Adipocyte (in vitro differentiated cells): ENCODE data around the gene MAP3K13.
"Not testable (repeated sequence)": the region's sequence is repeated elsewhere in the genome, so short reads cannot be mapped to it uniquely, and the experiment has no call there.

Experiments used
- DNase-seq: peaks from one replicate; pipeline ENCODE4 v3.0.0-alpha.2; 2015; ENCODE audit warnings: low read depth
- H3K27me3 ChIP-seq: replicated peaks from 2 replicates; pipeline ENCODE4 v1.7.0; 2013; ENCODE audit warnings: mild to moderate bottlenecking, low read length, moderate library complexity; ENCODE audit not compliant: control insufficient read depth, insufficient read depth
- H3K36me3 ChIP-seq: 2 replicates; pipeline ENCODE4 v1.7.0; 2013; ENCODE audit warnings: low read length, mild to moderate bottlenecking, moderate library complexity; ENCODE audit not compliant: control insufficient read depth, insufficient read depth, severe bottlenecking
- H3K4me1 ChIP-seq: 2 replicates; pipeline ENCODE4 v1.7.0; 2013; ENCODE audit warnings: mild to moderate bottlenecking, low read length, moderate library complexity; ENCODE audit not compliant: control insufficient read depth, insufficient read depth
- H3K4me3 ChIP-seq: 2 replicates; pipeline ENCODE4 v1.7.0; 2013; ENCODE audit warnings: mild to moderate bottlenecking, low read length, moderate library complexity
- H3K9ac ChIP-seq: 2 replicates; pipeline ENCODE4 v1.7.0; 2013; ENCODE audit warnings: mild to moderate bottlenecking, low read length, moderate library complexity
- H3K9me3 ChIP-seq: 2 replicates; pipeline ENCODE4 v1.7.0; 2013; ENCODE audit warnings: mild to moderate bottlenecking, low read length, moderate library complexity; ENCODE audit not compliant: control insufficient read depth

The MAP3K13 gene

DNA sequence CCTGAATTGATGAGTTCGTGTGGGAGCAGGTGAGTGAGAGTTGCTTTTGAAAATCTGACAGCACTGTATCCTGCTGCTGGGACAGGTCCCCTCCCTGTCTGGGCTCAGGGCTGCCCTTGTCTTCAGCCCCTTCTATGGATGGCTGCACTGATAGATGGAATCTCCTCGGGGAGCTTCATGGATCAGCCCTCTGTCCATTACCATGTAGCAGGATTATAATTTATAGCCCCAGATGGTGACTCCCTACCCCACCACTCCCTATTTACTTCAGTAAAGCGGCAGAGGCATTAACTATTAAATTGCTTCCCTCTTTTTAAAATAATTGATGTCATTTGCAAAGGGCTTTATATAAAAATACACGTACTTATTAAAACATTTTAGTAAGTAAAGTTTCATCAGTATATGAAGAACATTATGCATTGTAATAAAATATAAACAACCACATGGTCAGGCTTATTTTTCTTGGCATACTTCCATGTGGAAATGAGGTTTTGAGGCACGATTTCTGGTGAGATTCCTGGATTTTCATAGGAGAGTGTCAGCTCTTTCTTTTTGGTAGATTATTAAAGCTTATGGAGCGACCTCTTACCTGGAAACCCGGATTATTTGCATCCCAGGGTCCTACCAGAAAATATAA is 38.5 kb downstream of the MAP3K13 start:
- no peak overlapping the region for H3K9ac ChIP-seq
- DNase-seq = peak; percentile 17
- H3K9me3 ChIP-seq = no peaks in the 10 kb centered on the region
- H3K4me1 ChIP-seq = peaks cover 44% of the 10 kb centered on the region
- H3K36me3 ChIP-seq = no peaks in the 10 kb centered on the region
- no peaks in the 10 kb centered on the region for H3K27me3 ChIP-seq
- no peak overlapping the region for H3K4me3 ChIP-seq

DNA sequence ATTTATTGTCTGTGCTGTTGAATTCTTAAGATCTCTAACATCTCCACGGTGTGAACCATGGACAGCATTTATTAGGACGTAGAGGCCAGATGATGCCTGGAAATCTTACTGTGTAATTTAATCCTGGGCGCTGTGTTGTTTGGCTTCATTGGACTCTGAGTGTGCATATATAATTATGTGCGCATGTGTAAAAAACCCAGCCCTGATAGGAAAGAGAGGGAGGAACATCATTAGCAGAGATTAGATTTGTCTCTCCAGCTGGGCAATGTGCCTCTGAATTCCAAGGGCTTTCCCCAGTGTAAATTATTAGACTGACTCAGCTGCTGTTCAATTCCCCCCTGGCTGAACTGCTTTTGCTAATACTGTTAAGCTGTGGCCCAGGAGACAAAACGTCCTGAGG is 39.6 kb downstream of the MAP3K13 start:
- Histone ChIP-seq H3K4me1 (peaks cover 40% of the 10 kb centered on the region), H3K36me3 (no peaks in the 10 kb centered on the region), H3K9ac (no peak overlapping the region), H3K4me3 (no peak overlapping the region), H3K27me3 (no peaks in the 10 kb centered on the region), H3K9me3 (no peaks in the 10 kb centered on the region)
- DNase-seq = no peak

- Histone ChIP-seq H3K4me3 (no peak overlapping the region), H3K4me1 (peaks cover 38% of the 10 kb centered on the region), H3K36me3 (no peaks in the 10 kb centered on the region), H3K9ac (peak overlapping the region; percentile 49), H3K27me3 (no peaks in the 10 kb centered on the region), H3K9me3 (no peaks in the 10 kb centered on the region)
- DNase-seq = no peak
These were observed 40.1 kb downstream of the MAP3K13 start for GRCh38 chr3:185403002-185403401.

DNA sequence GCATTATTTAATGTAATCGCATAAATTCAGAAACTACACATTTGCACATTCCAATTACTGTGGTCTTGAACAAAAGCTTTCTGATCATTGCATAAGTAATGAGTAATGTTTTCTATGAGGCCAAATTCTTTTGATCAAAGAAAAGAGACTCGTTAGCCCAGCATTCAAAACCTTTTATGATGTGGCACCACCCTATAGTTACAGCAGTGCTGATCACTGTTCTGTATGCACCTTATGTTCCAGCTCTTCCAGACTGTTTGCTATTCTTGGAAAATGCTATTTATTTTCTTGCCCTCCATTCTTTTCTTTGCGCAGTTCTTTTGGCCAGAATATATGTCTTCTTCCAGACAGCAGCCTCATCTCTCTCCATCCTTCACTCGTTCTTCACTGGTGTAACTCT is 42.3 kb downstream of the MAP3K13 start:
- no peak for DNase-seq
- H3K36me3 ChIP-seq = no peaks in the 10 kb centered on the region

GRCh38 chr3:185405664-185406063 is 42.7 kb downstream of the MAP3K13 start:
- Histone ChIP-seq H3K27me3 (no peaks in the 10 kb centered on the region), H3K36me3 (no peaks in the 10 kb centered on the region), H3K4me1 (peaks cover 34% of the 10 kb centered on the region), H3K9me3 (no peaks in the 10 kb centered on the region), H3K4me3 (no peak overlapping the region), H3K9ac (no peak overlapping the region)
- DNase-seq = no peak

More for the DNA sequence above, 42.3 kb downstream of the MAP3K13 start:
- Histone ChIP-seq H3K9ac (no peak overlapping the region), H3K4me1 (peaks cover 34% of the 10 kb centered on the region), H3K9me3 (no peaks in the 10 kb centered on the region), H3K27me3 (no peaks in the 10 kb centered on the region), H3K4me3 (no peak overlapping the region)

- Histone ChIP-seq H3K36me3 (no peaks in the 10 kb centered on the region), H3K4me3 (no peak overlapping the region), H3K9ac (no peak overlapping the region), H3K27me3 (no peaks in the 10 kb centered on the region), H3K4me1 (peaks cover 34% of the 10 kb centered on the region), H3K9me3 (no peaks in the 10 kb centered on the region)
- peak; percentile 22 for DNase-seq
These were observed 43.2 kb downstream of the MAP3K13 start for GRCh38 chr3:185406121-185406620.

- H3K4me3 ChIP-seq = no peak overlapping the region
- no peaks in the 10 kb centered on the region for H3K27me3 ChIP-seq
- DNase-seq = no peak
- peaks cover 18% of the 10 kb centered on the region for H3K4me1 ChIP-seq
- H3K9ac ChIP-seq = no peak overlapping the region
- no peaks in the 10 kb centered on the region for H3K9me3 ChIP-seq
- H3K36me3 ChIP-seq = no peaks in the 10 kb centered on the region
These were observed 47.0 kb downstream of the MAP3K13 start for GRCh38 chr3:185409957-185410356.

GRCh38 chr3:185411133-185411532 is 48.2 kb downstream of the MAP3K13 start:
- Histone ChIP-seq H3K4me3 (no peak overlapping the region), H3K27me3 (no peaks in the 10 kb centered on the region), H3K9ac (no peak overlapping the region), H3K36me3 (no peaks in the 10 kb centered on the region), H3K9me3 (no peaks in the 10 kb centered on the region), H3K4me1 (peaks cover 10% of the 10 kb centered on the region)
- no peak for DNase-seq

GRCh38 chr3:185416513-185416912 is 53.6 kb downstream of the MAP3K13 start:
- no peaks in the 10 kb centered on the region for H3K36me3 ChIP-seq
- no peaks in the 10 kb centered on the region for H3K27me3 ChIP-seq
- peaks cover under 1% of the 10 kb centered on the region for H3K4me1 ChIP-seq
- no peak overlapping the region for H3K9ac ChIP-seq
- H3K4me3 ChIP-seq = no peak overlapping the region
- H3K9me3 ChIP-seq = no peaks in the 10 kb centered on the region
- DNase-seq = no peak

- H3K4me1 ChIP-seq, H3K4me3 ChIP-seq: not testable (repeated sequence)
These were observed 55.6 kb downstream of the MAP3K13 start for GRCh38 chr3:185418561-185418977.

DNA sequence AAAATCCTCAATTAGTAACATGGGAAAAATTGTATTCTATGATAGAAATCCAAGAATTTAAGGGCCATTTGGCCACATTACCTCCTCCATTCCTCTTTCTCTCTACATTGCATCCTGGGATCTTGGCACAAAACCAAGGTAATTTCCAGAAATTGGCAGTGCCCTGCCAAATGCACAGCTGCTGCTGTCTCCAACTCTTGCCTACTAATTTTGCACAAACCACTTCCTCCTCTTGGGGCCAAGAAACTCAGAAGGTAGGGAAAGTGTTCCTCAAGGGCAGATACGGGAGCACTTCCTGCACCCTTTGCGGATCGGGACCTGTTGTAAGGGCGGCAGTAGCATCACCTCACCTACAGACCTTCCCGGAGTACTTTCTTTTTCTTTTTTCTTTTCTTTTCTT is 57.8 kb downstream of the MAP3K13 start:
- H3K4me3 ChIP-seq = no peak overlapping the region
- no peaks in the 10 kb centered on the region for H3K36me3 ChIP-seq
- peak; percentile 2 for DNase-seq
- no peak overlapping the region for H3K9ac ChIP-seq
- no peaks in the 10 kb centered on the region for H3K9me3 ChIP-seq
- H3K4me1 ChIP-seq = peaks cover 15% of the 10 kb centered on the region
- no peaks in the 10 kb centered on the region for H3K27me3 ChIP-seq

More at GRCh38 chr3:185418561-185418977, 55.6 kb downstream of the MAP3K13 start:
- not testable (repeated sequence) for DNase-seq, H3K27me3 ChIP-seq, H3K9me3 ChIP-seq, H3K9ac ChIP-seq, H3K36me3 ChIP-seq
